Right lobe of liver (tissue), 4 donors: ENCODE measurements around the gene ZNF511.
A peak's percentile ranks its signal among the peaks of the same experiment; 100 is the strongest.

ENCODE experiments used
- POLR2A ChIP-seq: fragments of 450-650 bp; IDR thresholded peaks from one replicate; pipeline ENCODE4 v1.6.1; 2017; ENCODE audit warnings: antibody characterized with exemption, mild to moderate bottlenecking
- TF ChIP-seq, protein P1 (sequence below), 4 donors: fragments of 200-600 bp in 3 of 4; fragments of 450-650 bp in 1 of 4; IDR thresholded peaks; one replicate each; pipeline versions ENCODE4 v1.5.1 to v1.8.0; 2016 to 2022; ENCODE audit warnings: antibody characterized with exemption in 4 of 4, mild to moderate bottlenecking in 2 of 4
- donor health status: DM: no; HTN: no; CAD: no.
- donor health status: DM: no; HTN: no; CAD: no.
- donor health status: DM: no; HTN: yes; CAD: no.

DNA sequence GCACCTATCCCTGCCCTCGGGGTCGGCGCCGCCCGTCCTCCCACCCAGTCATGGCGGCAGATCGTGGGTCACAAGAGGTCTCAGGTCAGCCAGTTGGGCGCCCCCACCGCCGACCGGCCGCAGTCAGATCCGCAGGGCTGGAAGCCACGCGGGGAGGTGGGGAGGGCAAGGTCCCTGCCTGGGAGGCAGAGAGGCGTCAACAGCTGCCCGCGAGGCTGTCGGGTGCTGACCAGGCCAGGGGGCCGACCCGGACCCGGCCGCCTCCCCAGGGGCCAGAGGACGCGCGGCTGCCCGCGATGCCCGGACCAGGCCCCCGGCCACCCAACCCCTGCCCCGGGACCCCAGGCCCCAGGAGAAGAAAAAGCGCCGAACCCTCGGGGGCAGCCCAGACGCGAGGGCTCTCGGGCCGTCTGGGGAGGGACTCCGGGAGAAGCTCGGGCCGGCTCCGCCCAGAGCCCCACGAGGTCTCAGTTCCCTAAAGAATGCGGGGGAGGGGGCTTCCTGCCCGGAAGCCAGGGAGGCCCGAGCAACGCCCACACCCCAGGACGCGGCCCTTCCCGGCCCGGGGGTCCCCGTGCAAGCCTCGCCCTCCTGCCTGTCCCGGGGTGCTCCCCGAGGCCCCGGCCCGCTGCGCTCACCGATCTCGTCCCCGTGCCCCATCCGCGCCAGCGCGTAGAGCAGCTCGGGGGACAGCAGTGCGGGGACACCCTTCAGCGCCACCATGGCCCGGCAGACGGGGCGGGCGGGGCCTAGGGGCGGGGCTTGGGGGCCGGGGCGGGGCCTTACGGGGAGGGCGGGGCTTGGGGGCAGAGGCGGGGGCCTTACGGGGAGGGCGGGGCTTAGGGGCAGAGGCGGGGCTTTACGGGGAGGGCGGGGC is 48.8 kb downstream of the ZNF511 start, which contains the start of gene FUOM:
- no peak for TF ChIP-seq POLR2A
- TF ChIP-seq, protein P1, sequence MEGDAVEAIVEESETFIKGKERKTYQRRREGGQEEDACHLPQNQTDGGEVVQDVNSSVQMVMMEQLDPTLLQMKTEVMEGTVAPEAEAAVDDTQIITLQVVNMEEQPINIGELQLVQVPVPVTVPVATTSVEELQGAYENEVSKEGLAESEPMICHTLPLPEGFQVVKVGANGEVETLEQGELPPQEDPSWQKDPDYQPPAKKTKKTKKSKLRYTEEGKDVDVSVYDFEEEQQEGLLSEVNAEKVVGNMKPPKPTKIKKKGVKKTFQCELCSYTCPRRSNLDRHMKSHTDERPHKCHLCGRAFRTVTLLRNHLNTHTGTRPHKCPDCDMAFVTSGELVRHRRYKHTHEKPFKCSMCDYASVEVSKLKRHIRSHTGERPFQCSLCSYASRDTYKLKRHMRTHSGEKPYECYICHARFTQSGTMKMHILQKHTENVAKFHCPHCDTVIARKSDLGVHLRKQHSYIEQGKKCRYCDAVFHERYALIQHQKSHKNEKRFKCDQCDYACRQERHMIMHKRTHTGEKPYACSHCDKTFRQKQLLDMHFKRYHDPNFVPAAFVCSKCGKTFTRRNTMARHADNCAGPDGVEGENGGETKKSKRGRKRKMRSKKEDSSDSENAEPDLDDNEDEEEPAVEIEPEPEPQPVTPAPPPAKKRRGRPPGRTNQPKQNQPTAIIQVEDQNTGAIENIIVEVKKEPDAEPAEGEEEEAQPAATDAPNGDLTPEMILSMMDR (IDR thresholded peaks at IDR 0.05): peak in 1 of 4 donors; percentile 21
